GM18951 (cell line): ENCODE data around the gene SLC1A7.

Experiments
- POLR2A ChIP-seq: IDR thresholded peaks from 4 replicates; pipeline ENCODE4 v1.6.1; 2011; ENCODE audit warnings: mild to moderate bottlenecking; ENCODE audit not compliant: insufficient read length, insufficient read depth; ENCODE audit errors: extremely low read depth
- in situ Hi-C: fragments of 300-500 bp; cut with MboI; formaldehyde crosslinking; loops from one replicate; pipeline ENCODE4 v1.12.0; 2022; ENCODE audit warnings: low sequenced_read_pairs, mixed read lengths, inconsistent platforms; ENCODE audit not compliant: unreplicated experiment

SLC1A7 gene

DNA sequence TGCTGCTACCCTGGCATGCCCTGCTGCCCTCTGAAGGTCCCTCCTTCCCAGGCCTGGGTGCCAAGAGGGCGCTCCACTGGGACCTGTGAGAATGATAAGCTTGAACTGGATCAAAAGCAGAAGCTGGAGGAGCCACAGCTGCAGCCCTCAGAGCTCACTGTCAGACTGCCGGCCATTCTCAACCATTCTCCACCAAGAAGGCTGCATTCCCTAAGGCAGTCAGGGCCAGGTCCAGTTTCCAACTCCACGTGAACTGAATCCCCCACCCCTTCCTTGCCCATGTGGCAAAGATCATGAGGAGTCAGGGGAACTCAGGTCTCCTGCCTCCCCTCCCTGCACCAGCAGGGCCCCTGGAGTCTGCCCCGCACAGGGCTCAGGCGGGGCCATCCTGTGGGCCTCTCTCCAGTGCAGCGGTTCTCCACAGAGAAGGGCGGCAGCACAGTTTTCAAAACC, 19.5 kb downstream of the SLC1A7 start:
- TF ChIP-seq POLR2A = no peak
- in situ Hi-C loops = no loop called here

DNA sequence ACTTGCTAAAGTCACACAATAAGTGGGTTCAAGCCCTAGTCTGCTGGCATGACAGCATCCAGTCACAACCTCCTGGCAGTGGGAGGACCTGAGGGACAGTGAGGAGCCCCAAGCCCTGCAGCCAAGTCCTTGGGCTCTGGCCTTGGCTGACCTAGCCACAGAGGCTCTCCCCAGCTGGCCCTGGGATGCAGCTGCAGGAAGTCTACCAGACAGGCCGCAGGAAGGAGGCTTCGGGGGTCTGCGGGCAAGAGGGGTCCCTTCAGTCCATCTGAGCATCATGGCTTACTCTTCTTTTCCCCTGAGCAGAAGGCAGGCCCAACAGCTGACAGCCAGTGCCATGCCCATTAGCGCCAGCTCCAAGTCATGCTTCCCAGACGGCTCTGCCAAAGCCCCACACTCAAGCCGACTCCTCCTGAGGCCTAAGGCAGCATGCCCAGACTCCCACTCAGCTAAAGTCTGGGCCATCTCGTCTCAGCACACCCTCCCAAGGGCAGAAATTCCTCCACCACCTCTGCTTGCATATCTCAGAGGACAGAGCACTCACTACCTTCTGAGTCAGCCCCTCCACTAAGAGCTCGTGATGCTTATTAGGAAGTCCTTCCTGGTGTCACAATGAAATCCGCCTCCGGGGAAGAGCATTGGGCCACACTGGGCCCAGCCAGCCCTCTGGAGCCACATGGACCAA, 20.1 kb downstream of the SLC1A7 start:
- in situ Hi-C loops = no loop called here

DNA sequence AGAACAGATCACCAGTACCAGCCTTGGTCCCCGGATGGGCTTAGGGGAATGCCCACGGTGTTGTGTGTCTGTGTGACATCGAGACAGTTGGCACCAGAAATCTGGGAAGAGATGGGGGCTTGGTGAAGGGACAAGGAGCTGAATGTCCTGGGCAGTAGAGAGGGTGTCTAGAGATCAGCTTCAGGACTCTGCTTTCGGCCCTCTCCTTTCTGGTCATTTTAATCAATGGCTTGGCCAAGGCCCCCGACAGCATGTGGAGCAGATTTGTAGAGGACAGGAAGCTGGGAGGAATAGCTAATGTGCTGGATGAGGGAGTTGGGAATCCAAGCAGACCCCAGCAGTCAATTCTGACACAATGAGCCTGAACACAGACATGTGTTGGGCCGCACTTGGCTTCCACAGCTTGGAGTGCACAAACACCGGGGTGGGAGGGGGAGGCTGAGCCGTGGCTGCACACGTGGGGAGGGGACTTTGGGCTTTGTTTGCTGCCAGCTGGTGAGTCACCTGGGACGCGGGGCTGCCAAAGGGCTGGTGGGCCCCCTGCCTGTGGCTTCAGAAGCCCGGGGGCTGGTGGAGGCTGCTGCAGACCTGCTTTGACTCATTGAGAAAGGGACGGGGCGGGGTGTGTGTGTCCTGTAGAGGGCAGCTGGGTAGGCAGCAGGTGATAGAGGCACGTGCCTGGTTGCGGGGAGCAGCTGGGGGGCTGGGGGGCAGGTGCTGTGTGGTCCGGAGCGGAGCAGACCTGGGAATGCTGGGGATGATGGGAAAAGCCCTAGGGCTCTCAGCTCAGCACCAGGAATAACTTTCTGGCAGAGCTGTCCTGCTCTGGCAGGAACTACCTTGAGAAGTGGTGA, 20.9 kb downstream of the SLC1A7 start:
- no peak for TF ChIP-seq POLR2A
- in situ Hi-C loops = no loop called here

More for the DNA sequence above, 20.1 kb downstream of the SLC1A7 start:
- TF ChIP-seq POLR2A = no peak

DNA sequence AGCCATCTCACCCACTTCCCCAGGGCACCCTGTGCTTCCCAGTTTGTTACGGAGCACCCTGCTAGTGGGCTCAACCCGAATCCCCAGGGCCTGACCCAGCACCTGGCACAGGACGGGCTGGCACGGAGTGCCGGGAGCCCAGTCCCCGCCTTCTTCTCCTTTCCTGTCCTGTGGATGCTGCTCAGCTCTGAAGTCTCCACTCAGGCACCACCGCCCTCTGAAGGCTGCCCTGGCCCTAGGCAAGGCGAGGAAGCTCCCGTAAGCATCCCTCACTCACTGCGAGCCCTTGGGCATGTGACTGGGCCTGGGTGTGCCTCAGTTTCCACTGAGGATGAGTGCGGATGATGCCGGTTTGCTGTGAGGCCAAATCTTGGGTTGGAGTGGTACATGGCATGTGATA, 21.8 kb downstream of the SLC1A7 start:
- TF ChIP-seq POLR2A = no peak
- in situ Hi-C loops = no loop called here

DNA sequence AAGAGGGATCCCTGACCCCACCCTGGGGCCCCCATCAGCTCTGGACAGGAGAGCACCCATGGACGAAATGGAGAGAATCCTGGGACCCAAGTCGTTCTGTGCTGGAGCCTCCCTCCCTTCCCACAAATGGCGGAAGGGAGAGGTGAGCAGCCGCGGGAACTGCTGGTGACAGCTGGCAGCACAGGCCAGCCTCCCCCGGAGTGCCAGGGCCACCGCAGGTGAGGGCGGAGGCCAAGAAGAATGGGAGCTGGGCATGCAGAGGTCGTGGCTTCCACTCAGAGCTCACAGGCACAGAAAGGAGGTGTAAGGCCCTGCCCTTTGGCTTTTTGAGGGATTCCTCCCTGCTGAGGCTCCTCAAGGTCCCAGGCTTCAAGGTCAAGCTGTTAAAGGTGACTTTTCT, 24.6 kb downstream of the SLC1A7 start:
- TF ChIP-seq POLR2A = no peak
- in situ Hi-C loops = no loop called here

DNA sequence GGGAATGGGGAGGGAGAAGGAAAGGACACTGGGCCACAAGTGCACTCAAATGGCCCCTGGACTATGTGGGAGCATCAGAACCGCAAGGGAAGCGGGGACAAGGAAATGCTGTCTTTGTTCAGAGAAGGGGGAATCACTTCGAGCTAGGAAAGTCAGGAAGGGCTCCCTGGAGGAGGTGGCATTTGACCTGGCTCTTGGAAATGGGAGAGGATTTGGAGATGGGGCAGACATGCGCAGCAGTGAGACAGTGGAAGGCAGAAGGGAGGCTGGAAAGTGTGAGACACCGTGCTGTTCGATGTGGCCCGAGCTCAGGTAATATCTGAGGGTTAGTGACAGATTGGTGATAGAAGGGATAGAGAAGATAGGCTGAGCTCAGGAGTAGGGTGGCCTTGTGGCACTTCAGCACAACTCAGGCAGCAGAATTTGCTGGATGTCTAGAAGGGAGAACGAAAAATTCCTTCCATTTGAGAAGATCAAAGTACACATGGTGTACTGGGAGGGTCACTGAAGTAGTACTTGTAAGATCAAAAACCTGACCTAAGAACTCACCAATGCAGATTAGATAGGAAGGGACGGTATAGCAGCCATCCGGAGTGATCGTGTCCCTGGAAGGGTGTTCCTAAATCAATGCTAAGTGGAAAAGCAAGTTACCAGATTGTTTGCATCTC, 25.4 kb downstream of the SLC1A7 start:
- TF ChIP-seq POLR2A = no peak
- in situ Hi-C loops = no loop called here

DNA sequence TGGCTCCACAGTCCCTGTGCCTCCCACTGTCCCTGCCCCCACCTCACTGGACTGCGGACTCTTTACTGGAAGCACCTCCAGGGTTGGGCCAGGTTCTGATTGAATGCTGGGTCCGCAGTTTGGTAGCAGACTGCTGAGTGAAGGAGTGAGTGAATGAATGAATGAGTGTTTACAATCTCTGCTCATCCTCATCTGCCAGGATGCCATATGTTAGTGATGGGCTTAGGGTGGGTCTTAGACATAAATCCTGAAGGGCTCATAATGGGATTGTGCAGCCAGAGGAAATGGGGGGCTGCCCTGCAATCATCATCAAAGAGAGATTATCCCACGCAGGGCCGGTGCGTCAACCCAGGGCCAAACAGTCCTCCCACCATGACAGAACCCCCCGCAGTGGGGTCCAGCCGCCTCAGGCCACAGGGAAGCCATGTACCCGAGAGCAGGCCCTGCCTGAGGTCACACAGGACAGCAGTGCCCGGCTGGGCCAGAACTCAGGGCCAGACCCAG, 26.1 kb downstream of the SLC1A7 start:
- TF ChIP-seq POLR2A = no peak
- in situ Hi-C loops = no loop called here

DNA sequence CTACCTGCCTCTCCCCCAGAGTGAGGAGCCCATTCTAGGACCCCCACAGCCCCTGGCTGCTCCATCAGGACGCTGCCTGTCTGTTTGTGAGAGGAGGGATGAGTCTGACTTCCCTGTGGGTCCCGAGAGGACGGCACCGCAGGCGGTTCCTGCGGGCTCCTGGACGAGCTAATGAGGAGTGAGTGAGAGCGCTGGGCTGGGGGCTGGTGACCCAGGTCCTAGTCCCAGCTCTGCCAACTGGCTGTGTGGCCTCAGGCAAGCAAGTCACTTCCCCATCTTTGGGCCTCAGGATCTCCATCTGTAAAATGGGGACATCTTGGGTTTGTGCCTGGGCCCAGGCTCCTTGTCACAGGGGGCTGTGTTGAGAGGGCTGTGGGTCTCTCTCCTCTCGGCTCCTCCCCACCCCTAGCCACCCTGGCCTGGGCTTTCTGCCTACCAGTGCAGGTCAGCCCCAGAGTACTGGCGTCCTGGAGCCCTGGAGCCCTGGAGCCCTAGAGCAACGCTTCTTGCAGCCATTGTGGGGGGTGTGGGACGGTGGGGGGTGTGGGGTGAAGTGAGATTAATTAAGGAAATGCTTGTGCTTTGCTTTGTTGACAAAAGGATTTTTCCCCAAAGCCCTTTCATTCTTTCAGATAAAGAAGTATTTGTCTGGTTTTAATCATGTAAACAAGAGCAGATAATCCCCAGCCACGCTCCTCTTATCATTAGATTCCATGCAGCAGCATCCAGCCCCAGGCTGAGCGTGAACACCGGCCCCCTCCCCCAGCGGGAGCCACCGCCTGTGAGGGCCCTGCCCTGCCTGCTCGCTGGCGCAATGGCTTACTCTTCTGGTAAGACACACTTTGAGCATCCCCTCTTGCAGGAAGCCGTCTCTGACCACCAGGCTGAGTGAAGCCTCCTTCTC, 26.8 kb downstream of the SLC1A7 start:
- no peak for TF ChIP-seq POLR2A
- in situ Hi-C loops = no loop called here

DNA sequence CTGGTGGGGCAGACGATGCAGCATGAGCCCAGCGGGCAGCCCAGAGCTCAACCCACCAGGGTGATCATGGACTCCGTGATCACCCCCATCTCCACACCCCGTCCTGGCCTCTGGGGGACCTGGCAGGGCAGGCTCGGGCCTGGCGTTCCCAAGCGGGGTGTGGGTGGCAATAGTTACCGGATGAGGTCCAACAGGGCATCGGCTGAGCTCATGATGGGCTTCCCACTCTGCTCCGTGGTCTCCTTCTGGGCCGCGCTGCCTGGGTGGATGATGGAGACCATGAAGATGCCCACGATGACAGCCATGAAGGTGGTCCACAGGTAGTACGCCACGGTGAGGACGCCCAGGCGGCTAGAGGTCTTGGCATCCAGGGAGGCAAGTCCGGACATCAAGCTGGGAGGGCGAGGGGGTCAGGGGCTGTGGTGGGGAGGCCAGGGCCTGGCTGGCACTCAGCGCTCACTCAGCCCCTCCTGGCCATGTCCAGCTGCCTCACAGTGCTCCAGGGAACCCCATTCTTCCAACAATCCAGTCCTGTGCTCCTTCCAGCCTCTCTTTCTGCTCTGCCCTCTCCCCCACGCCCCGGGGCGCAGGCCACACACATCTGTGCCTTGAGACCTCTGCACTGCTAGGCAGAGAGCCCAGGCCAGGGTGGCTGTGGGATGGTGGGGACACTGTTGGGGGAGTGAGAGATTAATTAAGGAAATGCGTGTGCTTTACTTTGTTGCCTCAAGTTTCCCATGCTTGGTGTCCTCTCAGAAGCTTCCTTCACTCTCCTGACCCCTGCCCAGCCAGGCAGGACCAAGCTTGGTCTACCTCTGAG, 27.6 kb downstream of the SLC1A7 start:
- TF ChIP-seq POLR2A = no peak

DNA sequence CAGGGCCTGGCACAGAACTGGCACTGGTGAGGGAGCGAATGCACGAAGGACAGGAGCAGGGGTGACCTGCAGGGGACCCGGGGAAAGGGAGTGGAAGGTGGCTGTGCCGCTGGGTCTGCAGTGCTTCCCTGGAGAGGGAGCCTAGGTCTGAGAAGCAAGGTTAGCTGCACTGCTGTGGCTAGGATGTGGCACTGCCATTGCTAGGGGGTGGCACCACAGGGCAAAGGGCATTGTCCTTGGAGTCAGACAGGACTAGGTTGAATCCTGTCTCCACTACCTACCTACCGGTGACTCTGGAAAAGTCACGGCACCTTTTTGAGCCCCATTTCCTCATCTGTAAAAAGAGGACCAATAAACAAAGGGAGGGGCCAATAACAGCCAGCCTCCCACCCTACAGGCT, 28.3 kb downstream of the SLC1A7 start:
- no peak for TF ChIP-seq POLR2A
- in situ Hi-C loops = no loop called here

More for the DNA sequence above, 27.6 kb downstream of the SLC1A7 start:
- in situ Hi-C loops = no loop called here

DNA sequence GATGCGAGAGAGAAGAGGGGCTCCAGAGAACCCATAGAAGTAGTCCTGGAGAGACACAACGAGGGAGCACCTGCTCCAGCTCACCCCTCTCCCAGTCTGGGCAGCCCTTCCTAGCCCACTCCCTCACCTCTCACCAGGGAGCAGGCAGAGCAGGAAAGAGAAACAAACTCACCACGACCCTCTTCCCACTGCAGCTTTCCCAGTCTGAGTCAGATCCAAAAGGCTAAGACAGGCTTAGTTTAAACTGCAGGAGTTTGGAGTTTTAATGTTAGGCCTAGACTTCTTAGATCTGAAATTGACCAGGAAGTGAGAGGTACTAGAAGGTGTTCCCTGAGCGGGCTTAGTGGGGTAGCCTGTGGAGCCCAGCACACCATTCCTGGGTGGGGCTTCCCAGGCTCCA, 29.6 kb downstream of the SLC1A7 start:
- in situ Hi-C loops = no loop called here

More for the DNA sequence above, 29.6 kb downstream of the SLC1A7 start:
- TF ChIP-seq POLR2A = no peak
